Right lobe of liver (tissue), 4 donors: ENCODE data around the gene TAS1R3.

Experiments used
- CTCF ChIP-seq, 4 donors: fragments of 200-600 bp in 3 of 4; fragments of 450-650 bp in 1 of 4; IDR thresholded peaks; one replicate each; pipeline versions ENCODE4 v1.5.1 to v1.8.0; 2016 to 2022; ENCODE audit warnings: antibody characterized with exemption in 4 of 4, mild to moderate bottlenecking in 2 of 4
- POLR2A ChIP-seq: fragments of 450-650 bp; IDR thresholded peaks from one replicate; pipeline ENCODE4 v1.6.1; 2017; ENCODE audit warnings: antibody characterized with exemption, mild to moderate bottlenecking
- donor health status: DM: no; HTN: no; CAD: no.
- donor health status: DM: no; HTN: no; CAD: no.
- donor health status: DM: no; HTN: yes; CAD: no.

- no peak for TF ChIP-seq CTCF (IDR thresholded peaks at IDR 0.05)
- TF ChIP-seq POLR2A: no peak
Observed at GRCh38 chr1:1347663-1348419, 16.8 kb downstream of the TAS1R3 start.
